ENCODE measurements around the gene TENM4.
A peak's percentile ranks its signal among the peaks of the same experiment; 100 is the strongest.

Gene TENM4

GRCh38 chr11:79185351-79185750, 255.5 kb downstream of the TENM4 start:
- DNase-seq (ENCODE audit: insufficient read length, low spot score) (no peak), FAIRE-seq (no peak)
- TF ChIP-seq POLR2A (IDR thresholded peaks at IDR 0.05; ENCODE audit: low read depth, low read length) = no peak

GRCh38 chr11:79184285-79184684, 256.5 kb downstream of the TENM4 start:
- no peak for FAIRE-seq
- TF ChIP-seq POLR2A (IDR thresholded peaks at IDR 0.05; ENCODE audit: low read depth, low read length) = no peak
- DNase-seq (ENCODE audit: insufficient read length, low spot score) = no peak

- no peak for DNase-seq (ENCODE audit: insufficient read length, low spot score)
- TF ChIP-seq POLR2A (IDR thresholded peaks at IDR 0.05; ENCODE audit: low read depth, low read length) = no peak
- FAIRE-seq = peak; percentile 58
Measured at GRCh38 chr11:79182794-79183193, 258.0 kb downstream of the TENM4 start.

- no peak for FAIRE-seq
Measured at GRCh38 chr11:79179087-79179486, 261.7 kb downstream of the TENM4 start.

GRCh38 chr11:79174045-79175008, 266.5 kb downstream of the TENM4 start:
- peak; percentile 60 for FAIRE-seq

More at GRCh38 chr11:79179087-79179486, 261.7 kb downstream of the TENM4 start:
- DNase-seq (ENCODE audit: insufficient read length, low spot score) = no peak
- no peak for TF ChIP-seq POLR2A (IDR thresholded peaks at IDR 0.05; ENCODE audit: low read depth, low read length)

GRCh38 chr11:79173615-79174014, 267.2 kb downstream of the TENM4 start:
- peak; percentile 45 for DNase-seq (ENCODE audit: insufficient read length, low spot score)
- no peak for TF ChIP-seq POLR2A (IDR thresholded peaks at IDR 0.05; ENCODE audit: low read depth, low read length)
- peak; percentile 60 for FAIRE-seq

More at GRCh38 chr11:79174045-79175008, 266.5 kb downstream of the TENM4 start:
- no peak for TF ChIP-seq POLR2A (IDR thresholded peaks at IDR 0.05; ENCODE audit: low read depth, low read length)
- DNase-seq (ENCODE audit: insufficient read length, low spot score) = peak; percentile 27

GRCh38 chr11:79170321-79170720, 270.5 kb downstream of the TENM4 start:
- no peak for TF ChIP-seq POLR2A (IDR thresholded peaks at IDR 0.05; ENCODE audit: low read depth, low read length)
- DNase-seq (ENCODE audit: insufficient read length, low spot score) = no peak
- no peak for FAIRE-seq

- DNase-seq (ENCODE audit: insufficient read length, low spot score) (no peak), FAIRE-seq (no peak)
- no peak for TF ChIP-seq POLR2A (IDR thresholded peaks at IDR 0.05; ENCODE audit: low read depth, low read length)
Measured at GRCh38 chr11:79168530-79169110, 272.2 kb downstream of the TENM4 start.

- DNase-seq (ENCODE audit: insufficient read length, low spot score) = no peak
- no peak for TF ChIP-seq POLR2A (IDR thresholded peaks at IDR 0.05; ENCODE audit: low read depth, low read length)
Measured at GRCh38 chr11:79167510-79168188, 273.2 kb downstream of the TENM4 start.

GRCh38 chr11:79165908-79166307, 274.9 kb downstream of the TENM4 start:
- no peak for TF ChIP-seq POLR2A (IDR thresholded peaks at IDR 0.05; ENCODE audit: low read depth, low read length)
- FAIRE-seq = no peak
- no peak for DNase-seq (ENCODE audit: insufficient read length, low spot score)

More at GRCh38 chr11:79167510-79168188, 273.2 kb downstream of the TENM4 start:
- FAIRE-seq = no peak

- FAIRE-seq (no peak), DNase-seq (ENCODE audit: insufficient read length, low spot score) (no peak)
- no peak for TF ChIP-seq POLR2A (IDR thresholded peaks at IDR 0.05; ENCODE audit: low read depth, low read length)
Measured at GRCh38 chr11:79160791-79161403, 279.9 kb downstream of the TENM4 start.

- no peak for DNase-seq (ENCODE audit: insufficient read length, low spot score)
- FAIRE-seq = no peak
- TF ChIP-seq POLR2A (IDR thresholded peaks at IDR 0.05; ENCODE audit: low read depth, low read length) = no peak
Measured at GRCh38 chr11:79159657-79160450, 281.0 kb downstream of the TENM4 start.

GRCh38 chr11:79157738-79158137, 283.1 kb downstream of the TENM4 start:
- TF ChIP-seq POLR2A (IDR thresholded peaks at IDR 0.05; ENCODE audit: low read depth, low read length) = no peak
- no peak for FAIRE-seq

More at GRCh38 chr11:79157738-79158137, 283.1 kb downstream of the TENM4 start:
- DNase-seq (ENCODE audit: insufficient read length, low spot score) = no peak

Measured in H54 (cell line).